A673 (cell line): ENCODE data around the gene ARID3C. TPM values are rescaled to one million over a fixed set of nuclear protein-coding genes. Genes with fewer than 3 reads are reported as not detected.

Experiments
- BruUV-seq: library from RNA; stranded (reverse); fragments of 400-500 nt; replicated peaks from 2 replicates; lab custom pipeline; 2021; lab: Mats Ljungman, UMichigan
- CTCF ChIA-PET: fragments of 300-600 bp; sonication (Branson Sonifier 250); formaldehyde crosslinking; loops from one replicate; lab custom pipeline; 2022; ENCODE audit warnings: antibody characterized with exemption; lab: Charles Lee
- POLR2A ChIA-PET: fragments of 300-600 bp; sonication (Branson Sonifier 250); formaldehyde crosslinking; loops from one replicate; lab custom pipeline; 2022; ENCODE audit warnings: antibody characterized with exemption; ENCODE audit not compliant: low non-redundant PET; lab: Charles Lee
- DNase-seq: peaks from one replicate; pipeline ENCODE4 v3.0.0-alpha.2; 2015; ENCODE audit warnings: low spot score
- H3K27ac ChIP-seq: fragments of 200-600 bp; sonication (generic); 2 replicates; pipeline ENCODE4 v1.5.1; 2016; ENCODE audit warnings: mixed run types, low read depth, mild to moderate bottlenecking, mixed read lengths, antibody characterized with exemption, low read length; ENCODE audit not compliant: poor library complexity, severe bottlenecking
- H3K27me3 ChIP-seq: fragments of 200-600 bp; sonication (generic); replicated peaks from 2 replicates; pipeline ENCODE4 v1.6.1; 2017; ENCODE audit warnings: mixed run types, low read depth, mild to moderate bottlenecking, mixed read lengths, antibody characterized with exemption, low read length; ENCODE audit not compliant: insufficient read depth, poor library complexity
- H3K36me3 ChIP-seq: fragments of 200-600 bp; sonication (generic); 2 replicates; pipeline ENCODE4 v1.6.1; 2016; ENCODE audit warnings: mixed run types, mild to moderate bottlenecking, mixed read lengths, antibody characterized with exemption, low read length; ENCODE audit not compliant: insufficient read depth, poor library complexity, severe bottlenecking
- H3K4me1 ChIP-seq: fragments of 200-600 bp; sonication (generic); 2 replicates; pipeline ENCODE4 v1.6.1; 2017; ENCODE audit warnings: mixed run types, mild to moderate bottlenecking, mixed read lengths, antibody characterized with exemption, low read length; ENCODE audit not compliant: insufficient read depth, poor library complexity, severe bottlenecking
- H3K4me3 ChIP-seq: fragments of 200-600 bp; sonication (generic); 2 replicates; pipeline ENCODE4 v1.5.1; 2016; ENCODE audit warnings: low read depth, mixed run types, mild to moderate bottlenecking, mixed read lengths, low read length; ENCODE audit not compliant: poor library complexity, severe bottlenecking
- H3K9me3 ChIP-seq: fragments of 200-600 bp; sonication (generic); 2 replicates; pipeline ENCODE4 v1.6.1; 2016; ENCODE audit warnings: mixed run types, low read depth, mild to moderate bottlenecking, mixed read lengths, antibody characterized with exemption, low read length; ENCODE audit not compliant: poor library complexity, severe bottlenecking
- EZH2 ChIP-seq: fragments of 200-600 bp; sonication (generic); IDR thresholded peaks from 2 replicates; pipeline ENCODE4 v1.6.1; 2017; ENCODE audit warnings: borderline replicate concordance, low read depth, mild to moderate bottlenecking, mixed read lengths, antibody characterized with exemption, low read length; ENCODE audit not compliant: poor library complexity, severe bottlenecking
- intact Hi-C: fragments of 100-400 bp; cut with micrococcal nuclease; formaldehyde crosslinking; loops from one replicate; pipeline ENCODE4 v1.10.0; 2022; ENCODE audit not compliant: unreplicated experiment
- total RNA-seq: library from RNA; stranded (reverse); gene quantifications from 2 replicates; pipeline ENCODE4 v1.2.3, GENCODE V29; 2021
- TF ChIP-seq, protein P1 (sequence below): fragments of 300-800, 200-600 bp; sonication (generic); conservative IDR thresholded peaks from 2 replicates; pipeline ENCODE4 v1.5.1; 2017; ENCODE audit warnings: low read depth, mild to moderate bottlenecking, antibody characterized with exemption, low read length, moderate library complexity, mixed read lengths

ARID3C gene
- total RNA-seq, 1 experiment from 2014 or later: not detected

DNA sequence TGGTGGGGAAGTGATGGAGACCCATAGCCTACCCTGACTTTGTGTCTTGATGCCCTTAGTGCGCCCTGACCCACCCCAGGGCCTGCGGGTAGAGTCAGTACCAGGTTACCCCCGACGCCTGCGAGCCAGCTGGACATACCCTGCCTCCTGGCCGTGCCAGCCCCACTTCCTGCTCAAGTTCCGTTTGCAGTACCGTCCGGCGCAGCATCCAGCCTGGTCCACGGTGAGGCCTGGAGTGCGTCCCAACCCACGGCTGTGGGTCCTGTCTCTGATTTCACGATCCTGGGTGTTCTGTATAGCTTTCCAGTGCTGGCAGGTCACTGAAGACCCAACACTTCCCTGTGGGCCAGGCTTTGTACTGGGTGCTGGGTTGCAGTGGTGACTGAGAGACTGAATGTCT, 29.6 kb upstream of the ARID3C start:
- intact Hi-C loops: no loop called here
- H3K27ac ChIP-seq: no peak overlapping the region
- ChIA-PET POLR2A (no interaction called here), CTCF (no interaction called here)
- H3K27me3 ChIP-seq: no peaks in the 10 kb centered on the region
- TF ChIP-seq EZH2: no peak
- TF ChIP-seq, protein P1, sequence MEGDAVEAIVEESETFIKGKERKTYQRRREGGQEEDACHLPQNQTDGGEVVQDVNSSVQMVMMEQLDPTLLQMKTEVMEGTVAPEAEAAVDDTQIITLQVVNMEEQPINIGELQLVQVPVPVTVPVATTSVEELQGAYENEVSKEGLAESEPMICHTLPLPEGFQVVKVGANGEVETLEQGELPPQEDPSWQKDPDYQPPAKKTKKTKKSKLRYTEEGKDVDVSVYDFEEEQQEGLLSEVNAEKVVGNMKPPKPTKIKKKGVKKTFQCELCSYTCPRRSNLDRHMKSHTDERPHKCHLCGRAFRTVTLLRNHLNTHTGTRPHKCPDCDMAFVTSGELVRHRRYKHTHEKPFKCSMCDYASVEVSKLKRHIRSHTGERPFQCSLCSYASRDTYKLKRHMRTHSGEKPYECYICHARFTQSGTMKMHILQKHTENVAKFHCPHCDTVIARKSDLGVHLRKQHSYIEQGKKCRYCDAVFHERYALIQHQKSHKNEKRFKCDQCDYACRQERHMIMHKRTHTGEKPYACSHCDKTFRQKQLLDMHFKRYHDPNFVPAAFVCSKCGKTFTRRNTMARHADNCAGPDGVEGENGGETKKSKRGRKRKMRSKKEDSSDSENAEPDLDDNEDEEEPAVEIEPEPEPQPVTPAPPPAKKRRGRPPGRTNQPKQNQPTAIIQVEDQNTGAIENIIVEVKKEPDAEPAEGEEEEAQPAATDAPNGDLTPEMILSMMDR: no peak
- no TSS peak for BruUV-seq
- H3K4me3 ChIP-seq: no peak overlapping the region
- no peaks in the 10 kb centered on the region for H3K9me3 ChIP-seq
- no peak for DNase-seq
- H3K36me3 ChIP-seq: no peaks in the 10 kb centered on the region
- H3K4me1 ChIP-seq: peaks cover 17% of the 10 kb centered on the region

DNA sequence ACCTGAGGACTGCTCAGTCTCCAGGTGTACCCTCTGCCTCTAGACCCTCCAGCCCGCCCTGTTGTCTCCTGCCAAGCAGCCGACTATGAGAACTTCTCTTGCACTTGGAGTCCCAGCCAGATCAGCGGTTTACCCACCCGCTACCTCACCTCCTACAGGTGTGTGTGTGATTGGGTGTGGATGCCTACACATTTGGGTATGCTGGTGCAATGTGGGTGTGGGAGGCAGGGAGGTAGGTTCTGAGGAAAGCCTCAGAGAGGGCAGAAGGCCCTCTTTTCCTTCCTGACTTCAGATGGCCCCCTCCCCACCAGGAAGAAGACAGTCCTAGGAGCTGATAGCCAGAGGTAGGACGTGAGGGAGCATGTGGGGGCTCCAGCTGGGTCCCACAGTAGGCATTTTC, 28.1 kb upstream of the ARID3C start:
- no TSS peak for BruUV-seq
- POLR2A ChIA-PET: no interaction called here
- Histone ChIP-seq H3K9me3 (no peaks in the 10 kb centered on the region), H3K36me3 (no peaks in the 10 kb centered on the region), H3K4me1 (peaks cover 25% of the 10 kb centered on the region), H3K4me3 (no peak overlapping the region), H3K27me3 (no peaks in the 10 kb centered on the region), H3K27ac (no peak overlapping the region)
- intact Hi-C loops: no loop called here
- no peak for DNase-seq
- CTCF ChIA-PET: no interaction called here
- TF ChIP-seq, protein P1: no peak
- no peak for TF ChIP-seq EZH2

DNA sequence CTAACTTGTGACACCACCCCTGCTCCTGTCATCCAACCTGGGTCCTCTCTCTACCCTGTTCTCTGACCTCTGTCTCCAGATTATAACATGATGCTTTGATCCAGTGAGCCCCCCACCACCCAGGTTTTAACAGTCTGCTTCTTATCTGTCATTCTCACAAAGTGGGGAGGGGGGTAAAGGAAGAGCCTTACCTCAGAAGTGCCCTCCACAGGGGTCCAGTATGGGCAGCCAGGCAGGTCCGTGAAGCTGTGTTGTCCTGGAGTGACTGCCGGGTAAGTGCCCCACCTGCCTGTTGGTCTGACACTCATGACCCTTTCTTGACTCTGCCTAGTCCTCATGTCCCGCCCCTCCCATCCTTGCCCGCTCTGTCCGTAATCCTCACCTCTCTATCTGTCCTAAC, 26.5 kb upstream of the ARID3C start:
- Histone ChIP-seq H3K27ac (no peak overlapping the region), H3K4me1 (peaks cover 25% of the 10 kb centered on the region), H3K36me3 (no peaks in the 10 kb centered on the region), H3K4me3 (no peak overlapping the region), H3K27me3 (no peaks in the 10 kb centered on the region), H3K9me3 (no peaks in the 10 kb centered on the region)
- intact Hi-C loops: no loop called here
- DNase-seq: no peak
- ChIA-PET CTCF (no interaction called here), POLR2A (no interaction called here)
- BruUV-seq: no TSS peak
- no peak for TF ChIP-seq EZH2
- TF ChIP-seq, protein P1: no peak
